ENCODE data around the gene NTF4.

NTF4 gene

GRCh38 chr19:49064768-49065611 lies at the start of gene NTF4:
Gene NTF4, minus strand, starts transcription at chr19:49064818. Its CDS starts 2,821 bp downstream, at chr19:49061997.
- no peak for DNase-seq (ENCODE audit: low spot score)

- DNase-seq (ENCODE audit: low spot score): peak; percentile 85
Observed at GRCh38 chr19:49113762-49114629, 49.4 kb upstream of the NTF4 start, which contains the start of gene LIN7B. Gene LIN7B, plus strand, starts transcription at chr19:49114370. Its CDS starts 35 bp downstream, at chr19:49114405.

- DNase-seq (ENCODE audit: low spot score): no peak
Observed at GRCh38 chr19:49111218-49111998, 46.8 kb upstream of the NTF4 start.

- DNase-seq (ENCODE audit: low spot score): no peak
Observed at GRCh38 chr19:49110567-49110966, 45.9 kb upstream of the NTF4 start.

GRCh38 chr19:49109569-49110233 lies 45.1 kb upstream of the NTF4 start:
- DNase-seq (ENCODE audit: low spot score): no peak

GRCh38 chr19:49109051-49109450 lies 44.4 kb upstream of the NTF4 start:
- DNase-seq (ENCODE audit: low spot score): no peak

GRCh38 chr19:49107625-49108459 lies 43.2 kb upstream of the NTF4 start:
- no peak for DNase-seq (ENCODE audit: low spot score)

GRCh38 chr19:49106648-49107135 lies 42.1 kb upstream of the NTF4 start:
- peak; percentile 74 for DNase-seq (ENCODE audit: low spot score)

GRCh38 chr19:49104229-49104864 lies 39.7 kb upstream of the NTF4 start:
- DNase-seq (ENCODE audit: low spot score): no peak

- DNase-seq (ENCODE audit: low spot score): no peak
Observed at GRCh38 chr19:49103331-49104085, 38.9 kb upstream of the NTF4 start.

GRCh38 chr19:49102303-49102702 lies 37.7 kb upstream of the NTF4 start:
- no peak for DNase-seq (ENCODE audit: low spot score)

GRCh38 chr19:49101160-49101559 lies 36.5 kb upstream of the NTF4 start:
- DNase-seq (ENCODE audit: low spot score): no peak

GRCh38 chr19:49098795-49099194 lies 34.2 kb upstream of the NTF4 start:
- DNase-seq (ENCODE audit: low spot score): no peak

GRCh38 chr19:49097453-49098288 lies 33.1 kb upstream of the NTF4 start:
- DNase-seq (ENCODE audit: low spot score): peak; percentile 87

GRCh38 chr19:49094505-49095482 lies 30.2 kb upstream of the NTF4 start:
- DNase-seq (ENCODE audit: low spot score): no peak

- no peak for DNase-seq (ENCODE audit: low spot score)
Observed at GRCh38 chr19:49092686-49093085, 28.1 kb upstream of the NTF4 start.

All from hematopoietic multipotent progenitor cell treated with erythropoietin and hydrocortisone succinate and interleukin-3 and kit ligand, for 17 days (in vitro differentiated cells).